ENCODE data around the gene PNPLA7.

DNA sequence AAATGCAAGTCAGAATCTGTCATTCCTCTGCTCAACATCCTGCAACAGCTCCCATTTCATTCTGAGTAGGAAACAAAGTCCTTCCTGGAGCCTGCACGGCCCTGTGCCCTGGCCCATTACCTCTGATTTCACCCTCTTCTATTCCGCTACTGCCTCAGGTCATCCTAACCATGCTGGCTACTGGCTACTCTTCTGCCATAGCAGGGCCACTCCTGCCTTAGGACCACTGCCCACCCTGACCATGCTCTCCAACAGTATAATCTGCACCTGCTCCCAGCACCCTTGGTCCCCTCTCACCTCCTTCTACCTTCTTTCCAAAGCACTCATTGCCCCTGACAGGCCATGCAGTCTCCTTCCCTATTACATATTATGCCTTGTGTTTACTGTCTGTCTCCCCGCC is 20.4 kb upstream of the PNPLA7 start:
- TF ChIP-seq CTCF (conservative IDR thresholded peaks at IDR 0.05; ENCODE audit: low read length) (no peak), EZH2phosphoT487 (IDR thresholded peaks at IDR 0.05; ENCODE audit: borderline replicate concordance, low read depth, low read length) (no peak)
